Neural cell (in vitro differentiated cells): ENCODE measurements around the gene CCNQ. TPM values are rescaled to one million over a fixed set of nuclear protein-coding genes. Genes with fewer than 3 reads are reported as not detected.

Source experiments
- H2AFZ ChIP-seq: fragments of 200-600, 300-800 bp; sonication (generic), shearing (Covaris generic); 2 replicates; pipeline ENCODE4 v1.6.0; 2014; ENCODE audit warnings: low read depth, mild to moderate bottlenecking, antibody characterized with exemption, low read length, moderate library complexity
- H3F3A ChIP-seq: fragments of 200-600 bp; shearing (Covaris generic); 2 replicates; pipeline ENCODE4 v1.6.1; 2016; ENCODE audit warnings: mild to moderate bottlenecking, moderate library complexity, mixed read lengths, antibody characterized with exemption, low read length; ENCODE audit not compliant: insufficient read depth, poor library complexity, severe bottlenecking
- H3K27ac ChIP-seq: fragments of 200-600, 300-800 bp; sonication (generic), shearing (Covaris generic); 2 replicates; pipeline ENCODE4 v1.5.1; 2014; ENCODE audit warnings: mild to moderate bottlenecking, low read length, moderate library complexity
- H3K27me3 ChIP-seq: fragments of 300-800, 200-600 bp; sonication (generic), shearing (Covaris generic); 2 replicates; pipeline ENCODE4 v1.6.0; 2014; ENCODE audit warnings: mild to moderate bottlenecking, low read depth, low read length, moderate library complexity; ENCODE audit not compliant: insufficient read depth
- H3K36me3 ChIP-seq: fragments of 300-800, 200-600 bp; sonication (generic), shearing (Covaris generic); 2 replicates; pipeline ENCODE4 v1.5.1; 2014; ENCODE audit warnings: mild to moderate bottlenecking, antibody characterized with exemption, low read length, moderate library complexity; ENCODE audit not compliant: insufficient read depth
- H3K4me2 ChIP-seq: fragments of 300-800, 200-600 bp; sonication (generic), shearing (Covaris generic); 2 replicates; pipeline ENCODE4 v1.6.0; 2014; ENCODE audit warnings: mild to moderate bottlenecking, low read length
- H3K4me3 ChIP-seq: fragments of 300-800, 200-600 bp; sonication (generic), shearing (Covaris generic); 2 replicates; pipeline ENCODE4 v1.5.1; 2014; ENCODE audit warnings: mild to moderate bottlenecking, low read length, moderate library complexity
- H3K79me2 ChIP-seq: fragments of 200-600 bp; shearing (Covaris generic); replicated peaks from 2 replicates; pipeline ENCODE4 v1.6.0; 2014; ENCODE audit warnings: mild to moderate bottlenecking, low read length, moderate library complexity; ENCODE audit not compliant: insufficient read depth
- H3K9ac ChIP-seq: fragments of 300-800, 200-600 bp; sonication (generic), shearing (Covaris generic); 2 replicates; pipeline ENCODE4 v1.6.1; 2016; ENCODE audit warnings: mild to moderate bottlenecking, low read length, mixed read lengths
- H3K9me2 ChIP-seq: fragments of 200-600 bp; shearing (Covaris generic); 2 replicates; pipeline ENCODE4 v1.6.1; 2016; ENCODE audit warnings: mild to moderate bottlenecking, low read length, mixed read lengths; ENCODE audit not compliant: insufficient read depth
- H3K9me3 ChIP-seq: fragments of 200-600, 300-800 bp; sonication (generic), shearing (Covaris generic); 2 replicates; pipeline ENCODE4 v1.6.1; 2016; ENCODE audit warnings: mild to moderate bottlenecking, mixed run types, low read length, moderate library complexity, mixed read lengths
- H4K20me1 ChIP-seq: fragments of 200-600 bp; shearing (Covaris generic); 2 replicates; pipeline ENCODE4 v1.6.1; 2016; ENCODE audit warnings: mild to moderate bottlenecking, mixed run types; ENCODE audit not compliant: insufficient read depth
- EP300 ChIP-seq: fragments of 450-650 bp; conservative IDR thresholded peaks from 2 replicates; pipeline ENCODE4 v1.6.1; 2014; ENCODE audit warnings: antibody characterized with exemption, mild to moderate bottlenecking, moderate library complexity; ENCODE audit not compliant: poor library complexity, severe bottlenecking
- EZH2 ChIP-seq: fragments of 200-600, 300-800 bp; shearing (Covaris generic), sonication (generic); IDR thresholded peaks from 2 replicates; pipeline ENCODE4 v1.6.1; 2014; ENCODE audit warnings: antibody characterized with exemption, low read length, borderline replicate concordance, mild to moderate bottlenecking; ENCODE audit not compliant: insufficient read depth, poor library complexity, severe bottlenecking
- MXI1 ChIP-seq: fragments of 450-650 bp; conservative IDR thresholded peaks from 2 replicates; pipeline ENCODE4 v1.6.1; 2014; ENCODE audit warnings: antibody characterized with exemption, mild to moderate bottlenecking; ENCODE audit not compliant: poor library complexity, severe bottlenecking
- POLR2AphosphoS5 ChIP-seq: IDR thresholded peaks from 2 replicates; pipeline ENCODE4 v1.6.1; 2012
- RAD21 ChIP-seq: fragments of 450-650 bp; conservative IDR thresholded peaks from 2 replicates; pipeline ENCODE4 v1.6.1; 2014; ENCODE audit warnings: antibody characterized with exemption, mild to moderate bottlenecking, moderate library complexity
- SMC3 ChIP-seq: fragments of 450-650 bp; conservative IDR thresholded peaks from 2 replicates; pipeline ENCODE4 v1.6.1; 2014; ENCODE audit warnings: antibody characterized with exemption, mild to moderate bottlenecking, moderate library complexity; ENCODE audit not compliant: poor library complexity
- TAF1 ChIP-seq: IDR thresholded peaks from 2 replicates; pipeline ENCODE4 v1.6.1; 2012; ENCODE audit warnings: low read depth
- polyA plus RNA-seq: library from polyadenylated mRNA; depleted of rRNA; stranded (reverse); fragments of >200 nt; gene quantifications from 2 replicates; pipeline ENCODE4 v1.2.3, GENCODE V29; 2014
- TF ChIP-seq, protein P1 (sequence below): fragments of 450-650 bp; IDR thresholded peaks from 2 replicates; pipeline ENCODE4 v1.5.1; 2014; ENCODE audit warnings: antibody characterized with exemption, mild to moderate bottlenecking, moderate library complexity; ENCODE audit not compliant: poor library complexity, severe bottlenecking
- TF ChIP-seq, protein P2 (sequence below): IDR thresholded peaks from 2 replicates; pipeline ENCODE4 v1.6.1; 2012; ENCODE audit warnings: borderline replicate concordance

Gene CCNQ
- polyA plus RNA-seq, 1 donor from 2014 or later = 61.2 TPM

- Histone ChIP-seq H3K79me2 (no peaks in the 10 kb centered on the region), H3F3A (no peaks in the 10 kb centered on the region)
- TF ChIP-seq, protein P1, sequence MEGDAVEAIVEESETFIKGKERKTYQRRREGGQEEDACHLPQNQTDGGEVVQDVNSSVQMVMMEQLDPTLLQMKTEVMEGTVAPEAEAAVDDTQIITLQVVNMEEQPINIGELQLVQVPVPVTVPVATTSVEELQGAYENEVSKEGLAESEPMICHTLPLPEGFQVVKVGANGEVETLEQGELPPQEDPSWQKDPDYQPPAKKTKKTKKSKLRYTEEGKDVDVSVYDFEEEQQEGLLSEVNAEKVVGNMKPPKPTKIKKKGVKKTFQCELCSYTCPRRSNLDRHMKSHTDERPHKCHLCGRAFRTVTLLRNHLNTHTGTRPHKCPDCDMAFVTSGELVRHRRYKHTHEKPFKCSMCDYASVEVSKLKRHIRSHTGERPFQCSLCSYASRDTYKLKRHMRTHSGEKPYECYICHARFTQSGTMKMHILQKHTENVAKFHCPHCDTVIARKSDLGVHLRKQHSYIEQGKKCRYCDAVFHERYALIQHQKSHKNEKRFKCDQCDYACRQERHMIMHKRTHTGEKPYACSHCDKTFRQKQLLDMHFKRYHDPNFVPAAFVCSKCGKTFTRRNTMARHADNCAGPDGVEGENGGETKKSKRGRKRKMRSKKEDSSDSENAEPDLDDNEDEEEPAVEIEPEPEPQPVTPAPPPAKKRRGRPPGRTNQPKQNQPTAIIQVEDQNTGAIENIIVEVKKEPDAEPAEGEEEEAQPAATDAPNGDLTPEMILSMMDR = no peak
- TF ChIP-seq POLR2AphosphoS5 (no peak), MXI1 (no peak), RAD21 (no peak), EZH2 (no peak), TAF1 (no peak), EP300 (no peak)
- TF ChIP-seq, protein P2, sequence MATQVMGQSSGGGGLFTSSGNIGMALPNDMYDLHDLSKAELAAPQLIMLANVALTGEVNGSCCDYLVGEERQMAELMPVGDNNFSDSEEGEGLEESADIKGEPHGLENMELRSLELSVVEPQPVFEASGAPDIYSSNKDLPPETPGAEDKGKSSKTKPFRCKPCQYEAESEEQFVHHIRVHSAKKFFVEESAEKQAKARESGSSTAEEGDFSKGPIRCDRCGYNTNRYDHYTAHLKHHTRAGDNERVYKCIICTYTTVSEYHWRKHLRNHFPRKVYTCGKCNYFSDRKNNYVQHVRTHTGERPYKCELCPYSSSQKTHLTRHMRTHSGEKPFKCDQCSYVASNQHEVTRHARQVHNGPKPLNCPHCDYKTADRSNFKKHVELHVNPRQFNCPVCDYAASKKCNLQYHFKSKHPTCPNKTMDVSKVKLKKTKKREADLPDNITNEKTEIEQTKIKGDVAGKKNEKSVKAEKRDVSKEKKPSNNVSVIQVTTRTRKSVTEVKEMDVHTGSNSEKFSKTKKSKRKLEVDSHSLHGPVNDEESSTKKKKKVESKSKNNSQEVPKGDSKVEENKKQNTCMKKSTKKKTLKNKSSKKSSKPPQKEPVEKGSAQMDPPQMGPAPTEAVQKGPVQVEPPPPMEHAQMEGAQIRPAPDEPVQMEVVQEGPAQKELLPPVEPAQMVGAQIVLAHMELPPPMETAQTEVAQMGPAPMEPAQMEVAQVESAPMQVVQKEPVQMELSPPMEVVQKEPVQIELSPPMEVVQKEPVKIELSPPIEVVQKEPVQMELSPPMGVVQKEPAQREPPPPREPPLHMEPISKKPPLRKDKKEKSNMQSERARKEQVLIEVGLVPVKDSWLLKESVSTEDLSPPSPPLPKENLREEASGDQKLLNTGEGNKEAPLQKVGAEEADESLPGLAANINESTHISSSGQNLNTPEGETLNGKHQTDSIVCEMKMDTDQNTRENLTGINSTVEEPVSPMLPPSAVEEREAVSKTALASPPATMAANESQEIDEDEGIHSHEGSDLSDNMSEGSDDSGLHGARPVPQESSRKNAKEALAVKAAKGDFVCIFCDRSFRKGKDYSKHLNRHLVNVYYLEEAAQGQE = no peak
These were observed 10.7 kb downstream of the CCNQ start for GRCh38 chrX:153588021-153588781.

DNA sequence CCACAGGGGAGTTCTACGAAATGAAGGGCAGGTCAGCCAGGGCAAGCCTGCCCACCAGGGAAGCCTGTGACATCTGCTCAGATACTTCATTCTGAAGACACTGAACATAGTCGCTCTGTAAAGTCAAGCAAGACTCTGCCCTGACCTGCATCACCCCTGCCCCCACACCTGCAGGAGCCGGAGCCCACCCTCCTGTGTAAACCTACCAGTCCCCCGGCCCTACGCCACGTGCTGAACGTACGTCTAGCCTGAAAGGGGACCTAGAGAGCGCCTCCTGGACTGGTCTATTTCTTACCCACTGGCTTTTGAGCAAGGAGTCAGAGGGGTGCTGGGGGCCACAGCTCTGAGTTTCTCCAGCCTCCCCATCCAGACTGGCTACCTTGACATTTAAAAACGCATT lies 11.6 kb downstream of the CCNQ start:
- Histone ChIP-seq H3K9me2 (no peaks in the 10 kb centered on the region), H3K4me2 (no peak overlapping the region), H3K27ac (no peak overlapping the region), H3K36me3 (no peaks in the 10 kb centered on the region), H3K79me2 (no peaks in the 10 kb centered on the region), H3K27me3 (no peaks in the 10 kb centered on the region), H3K4me3 (no peak overlapping the region), H2AFZ (no peak overlapping the region), H3F3A (no peaks in the 10 kb centered on the region), H3K9ac (no peak overlapping the region), H3K9me3 (no peaks in the 10 kb centered on the region), H4K20me1 (no peaks in the 10 kb centered on the region)
- TF ChIP-seq POLR2AphosphoS5 = no peak
- TF ChIP-seq EP300 = no peak
- TF ChIP-seq, protein P1 = no peak
- no peak for TF ChIP-seq RAD21
- TF ChIP-seq SMC3 = no peak
- TF ChIP-seq MXI1 = no peak
- TF ChIP-seq, protein P2 = no peak
- TF ChIP-seq EZH2 = no peak
- TF ChIP-seq TAF1 = no peak

More at GRCh38 chrX:153588021-153588781, 10.7 kb downstream of the CCNQ start:
- no peak overlapping the region for H3K9ac ChIP-seq
- no peak overlapping the region for H3K27ac ChIP-seq
- no peaks in the 10 kb centered on the region for H3K36me3 ChIP-seq
- no peak overlapping the region for H3K4me2 ChIP-seq
- no peaks in the 10 kb centered on the region for H3K27me3 ChIP-seq
- no peak overlapping the region for H3K4me3 ChIP-seq
- H2AFZ ChIP-seq = no peak overlapping the region
- H4K20me1 ChIP-seq = no peaks in the 10 kb centered on the region
- no peaks in the 10 kb centered on the region for H3K9me3 ChIP-seq
- no peaks in the 10 kb centered on the region for H3K9me2 ChIP-seq
